Neural progenitor cell (in vitro differentiated cells): ENCODE results near the gene ACTRT2. TPM values are rescaled to one million over a fixed set of nuclear protein-coding genes. Genes with fewer than 3 reads are reported as not detected.
A peak's percentile ranks its signal among the peaks of the same experiment; 100 is the strongest.

ENCODE experiments used
- DNase-seq: peaks from one replicate; pipeline ENCODE4 v3.0.0-alpha.2; 2016; ENCODE audit warnings: low spot score
- H2AFZ ChIP-seq: fragments of 200-600 bp; sonication (generic); replicated peaks from 2 replicates; pipeline ENCODE4 v1.6.1; 2016; ENCODE audit warnings: antibody characterized with exemption
- H3F3A ChIP-seq: fragments of 200-600 bp; sonication (generic); 2 replicates; pipeline ENCODE4 v1.6.1; 2016; ENCODE audit warnings: antibody characterized with exemption, low read depth
- H3K27ac ChIP-seq: fragments of 200-600 bp; sonication (generic); 2 replicates; pipeline ENCODE4 v1.5.1; 2016; ENCODE audit warnings: mild to moderate bottlenecking
- H3K27me3 ChIP-seq: fragments of 200-600 bp; sonication (generic); 2 replicates; pipeline ENCODE4 v1.6.1; 2016; ENCODE audit warnings: mild to moderate bottlenecking, moderate library complexity
- H3K36me3 ChIP-seq: fragments of 200-600 bp; sonication (generic); 2 replicates; pipeline ENCODE4 v1.5.1; 2016
- H3K4me1 ChIP-seq: fragments of 200-600 bp; sonication (generic); 2 replicates; pipeline ENCODE4 v1.6.1; 2016; ENCODE audit warnings: mixed run types
- H3K4me2 ChIP-seq: fragments of 200-600 bp; sonication (generic); 2 replicates; pipeline ENCODE4 v1.6.1; 2016
- H3K4me3 ChIP-seq: fragments of 200-600 bp; sonication (generic); 2 replicates; pipeline ENCODE4 v1.5.1; 2016
- H3K79me2 ChIP-seq: fragments of 200-600 bp; sonication (generic); 2 replicates; pipeline ENCODE4 v1.6.1; 2016; ENCODE audit warnings: low read depth
- H3K9ac ChIP-seq: fragments of 200-600 bp; sonication (generic); 2 replicates; pipeline ENCODE4 v1.6.1; 2016
- H3K9me3 ChIP-seq: fragments of 200-600 bp; sonication (generic); 2 replicates; pipeline ENCODE4 v1.5.1; 2016; ENCODE audit warnings: low read depth
- H4K20me1 ChIP-seq: fragments of 200-600 bp; sonication (generic); 2 replicates; pipeline ENCODE4 v1.6.1; 2016; ENCODE audit warnings: low read depth
- H3K27ac Mint-ChIP-seq: 3 replicates; pipeline ENCODE4 v1.8.0; 2021; ENCODE audit warnings: mixed read lengths
- H3K27me3 Mint-ChIP-seq: 2 replicates; pipeline ENCODE4 v1.8.0; 2022; ENCODE audit warnings: low read depth, mild to moderate bottlenecking, inconsistent platforms, moderate library complexity, mixed read lengths; ENCODE audit not compliant: insufficient read depth
- H3K36me3 Mint-ChIP-seq: 3 replicates; pipeline ENCODE4 v1.8.0; 2021; ENCODE audit warnings: mixed read lengths
- H3K4me1 Mint-ChIP-seq: 3 replicates; pipeline ENCODE4 v1.8.0; 2021; ENCODE audit warnings: mixed read lengths
- H3K4me3 Mint-ChIP-seq: 3 replicates; pipeline ENCODE4 v1.8.0; 2021; ENCODE audit warnings: mild to moderate bottlenecking, moderate library complexity, mixed read lengths
- H3K9me3 Mint-ChIP-seq: 3 replicates; pipeline ENCODE4 v1.8.0; 2020; ENCODE audit warnings: mixed read lengths
- EZH2 ChIP-seq: fragments of 200-600 bp; sonication (generic); IDR thresholded peaks from 2 replicates; pipeline ENCODE4 v1.6.1; 2017; ENCODE audit warnings: antibody characterized with exemption, mild to moderate bottlenecking, moderate library complexity
- EZH2phosphoT487 ChIP-seq: fragments of 200-600 bp; sonication (generic); IDR thresholded peaks from 2 replicates; pipeline ENCODE4 v1.6.1; 2017; ENCODE audit warnings: antibody characterized with exemption
- total RNA-seq: library from RNA; depleted of rRNA; stranded (reverse); fragments of >200 nt; gene quantifications from 2 replicates; pipeline ENCODE4 v1.2.3, GENCODE V29; 2015; ENCODE audit warnings: low replicate concordance
- TF ChIP-seq, protein P1 (sequence below): fragments of 200-600 bp; sonication (generic); IDR thresholded peaks from 2 replicates; pipeline ENCODE4 v1.5.1; 2017; ENCODE audit warnings: antibody characterized with exemption, mild to moderate bottlenecking

Gene ACTRT2
- total RNA-seq, 1 donor from 2014 or later = not detected

DNA sequence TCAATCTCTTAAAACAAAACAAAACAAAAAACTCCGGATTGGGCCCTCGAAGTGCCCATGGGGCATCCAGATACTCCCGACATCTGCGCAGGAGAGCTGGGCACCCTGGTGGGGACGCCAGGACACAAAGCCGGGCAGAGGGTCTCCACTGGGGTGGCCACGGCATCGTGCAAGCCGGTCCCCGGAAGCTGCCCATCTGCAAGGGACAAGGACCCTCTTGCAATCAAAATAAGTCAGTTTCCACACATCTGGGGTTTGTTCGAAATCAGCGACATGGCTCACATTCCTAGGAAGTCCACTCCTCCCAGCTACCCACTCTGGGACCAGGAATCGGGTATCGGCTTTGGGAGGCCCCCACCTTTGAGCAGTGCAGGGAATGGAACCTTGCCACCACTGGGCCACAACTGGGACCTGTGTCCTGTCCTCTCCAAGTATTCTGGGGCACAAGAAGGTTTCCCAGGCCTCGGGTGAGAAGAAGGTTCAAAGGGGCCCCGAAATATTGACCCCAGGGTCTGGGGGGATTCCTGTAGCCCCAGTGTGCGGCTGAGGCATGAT, 43.1 kb downstream of the ACTRT2 start:
- Histone ChIP-seq H3K9ac (no peak overlapping the region), H3K4me2 (peak overlapping the region; percentile 81), H3K27ac (no peak overlapping the region), H3K9me3 (no peaks in the 10 kb centered on the region), H3F3A (peaks cover 17% of the 10 kb centered on the region), H3K4me3 (no peak overlapping the region), H4K20me1 (peaks cover 31% of the 10 kb centered on the region), H3K79me2 (no peaks in the 10 kb centered on the region), H3K36me3 (no peaks in the 10 kb centered on the region), H3K4me1 (peaks cover 38% of the 10 kb centered on the region), H2AFZ (no peak overlapping the region), H3K27me3 (peaks cover 98% of the 10 kb centered on the region)
- peaks cover 61% of the 10 kb centered on the region for H3K27me3 Mint-ChIP-seq
- no peak for DNase-seq
- H3K4me3 Mint-ChIP-seq = peak overlapping the region; percentile 48
- TF ChIP-seq, protein P1, sequence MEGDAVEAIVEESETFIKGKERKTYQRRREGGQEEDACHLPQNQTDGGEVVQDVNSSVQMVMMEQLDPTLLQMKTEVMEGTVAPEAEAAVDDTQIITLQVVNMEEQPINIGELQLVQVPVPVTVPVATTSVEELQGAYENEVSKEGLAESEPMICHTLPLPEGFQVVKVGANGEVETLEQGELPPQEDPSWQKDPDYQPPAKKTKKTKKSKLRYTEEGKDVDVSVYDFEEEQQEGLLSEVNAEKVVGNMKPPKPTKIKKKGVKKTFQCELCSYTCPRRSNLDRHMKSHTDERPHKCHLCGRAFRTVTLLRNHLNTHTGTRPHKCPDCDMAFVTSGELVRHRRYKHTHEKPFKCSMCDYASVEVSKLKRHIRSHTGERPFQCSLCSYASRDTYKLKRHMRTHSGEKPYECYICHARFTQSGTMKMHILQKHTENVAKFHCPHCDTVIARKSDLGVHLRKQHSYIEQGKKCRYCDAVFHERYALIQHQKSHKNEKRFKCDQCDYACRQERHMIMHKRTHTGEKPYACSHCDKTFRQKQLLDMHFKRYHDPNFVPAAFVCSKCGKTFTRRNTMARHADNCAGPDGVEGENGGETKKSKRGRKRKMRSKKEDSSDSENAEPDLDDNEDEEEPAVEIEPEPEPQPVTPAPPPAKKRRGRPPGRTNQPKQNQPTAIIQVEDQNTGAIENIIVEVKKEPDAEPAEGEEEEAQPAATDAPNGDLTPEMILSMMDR = no peak
- TF ChIP-seq EZH2phosphoT487 (no peak), EZH2 (no peak)
- no peaks in the 10 kb centered on the region for H3K36me3 Mint-ChIP-seq
- H3K9me3 Mint-ChIP-seq = no peaks in the 10 kb centered on the region
- H3K27ac Mint-ChIP-seq = no peak overlapping the region
- H3K4me1 Mint-ChIP-seq = peaks cover 15% of the 10 kb centered on the region

DNA sequence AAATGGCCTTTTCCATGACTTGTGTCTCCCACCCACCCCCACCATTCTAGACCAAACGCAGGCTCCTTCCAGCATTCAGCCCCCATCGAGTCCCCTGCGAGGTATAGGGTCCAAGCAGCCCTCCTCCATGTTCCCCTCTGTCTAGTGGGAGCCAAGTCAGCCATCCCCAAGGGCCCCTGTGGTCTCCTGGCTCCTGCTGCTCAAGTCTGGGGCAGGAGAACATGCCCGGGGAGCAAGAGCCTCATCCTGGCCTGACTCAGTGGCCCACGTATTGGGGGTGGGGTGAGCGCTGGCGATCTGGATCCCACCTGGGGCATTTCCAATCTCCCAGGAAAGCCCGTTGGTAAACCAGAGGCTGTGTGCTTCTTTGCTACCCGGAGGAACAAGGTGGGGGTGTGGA, 43.6 kb downstream of the ACTRT2 start:
- peaks cover 38% of the 10 kb centered on the region for H3K4me1 ChIP-seq
- no peaks in the 10 kb centered on the region for H3K9me3 Mint-ChIP-seq
- peaks cover 15% of the 10 kb centered on the region for H3K4me1 Mint-ChIP-seq
- H3K79me2 ChIP-seq = no peaks in the 10 kb centered on the region
- no peak overlapping the region for H3K9ac ChIP-seq
- H3K36me3 Mint-ChIP-seq = no peaks in the 10 kb centered on the region
- peaks cover 31% of the 10 kb centered on the region for H4K20me1 ChIP-seq
- TF ChIP-seq EZH2phosphoT487 (no peak), EZH2 (no peak)
- TF ChIP-seq, protein P1 = no peak
- no peaks in the 10 kb centered on the region for H3K9me3 ChIP-seq
- no peak overlapping the region for H3K4me3 ChIP-seq
- H3K36me3 ChIP-seq = no peaks in the 10 kb centered on the region
- DNase-seq = no peak
- peaks cover 62% of the 10 kb centered on the region for H3K27me3 Mint-ChIP-seq
- peaks cover 17% of the 10 kb centered on the region for H3F3A ChIP-seq
- H3K27me3 ChIP-seq = peaks cover 98% of the 10 kb centered on the region
- no peak overlapping the region for H3K27ac ChIP-seq
- no peak overlapping the region for H2AFZ ChIP-seq
- H3K27ac Mint-ChIP-seq = no peak overlapping the region
- no peak overlapping the region for H3K4me2 ChIP-seq
- no peak overlapping the region for H3K4me3 Mint-ChIP-seq

DNA sequence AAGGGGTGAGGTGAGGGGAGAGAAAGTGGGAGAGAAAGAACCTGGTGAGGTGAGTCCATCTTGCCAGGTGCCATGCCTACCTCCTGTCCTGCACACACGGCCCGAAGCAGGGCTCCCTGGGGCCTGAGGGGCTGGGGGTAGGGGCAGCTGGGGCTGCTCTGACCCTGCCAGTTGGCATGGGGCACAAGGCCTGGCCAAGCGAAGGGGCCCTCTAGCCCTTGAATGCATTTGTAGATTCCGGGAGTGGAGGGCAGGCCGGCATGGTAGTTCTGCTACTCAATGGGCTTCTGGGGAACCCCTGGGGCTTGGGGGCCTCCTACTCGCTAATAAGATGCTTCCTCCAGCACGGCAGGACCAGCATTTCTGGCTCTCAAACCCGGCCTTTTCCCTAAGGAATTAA, 44.1 kb downstream of the ACTRT2 start:
- Histone ChIP-seq H3K27me3 (peaks cover 96% of the 10 kb centered on the region), H3K79me2 (no peaks in the 10 kb centered on the region), H3K27ac (no peak overlapping the region), H3K9ac (no peak overlapping the region), H3K36me3 (no peaks in the 10 kb centered on the region), H4K20me1 (peaks cover 31% of the 10 kb centered on the region), H3K4me1 (peaks cover 38% of the 10 kb centered on the region), H3K9me3 (no peaks in the 10 kb centered on the region), H2AFZ (no peak overlapping the region), H3F3A (peaks cover 17% of the 10 kb centered on the region), H3K4me2 (no peak overlapping the region), H3K4me3 (no peak overlapping the region)
- Mint-ChIP-seq H3K36me3 (no peaks in the 10 kb centered on the region), H3K27me3 (peaks cover 62% of the 10 kb centered on the region), H3K4me1 (peaks cover 15% of the 10 kb centered on the region), H3K4me3 (no peak overlapping the region), H3K9me3 (no peaks in the 10 kb centered on the region), H3K27ac (no peak overlapping the region)
- TF ChIP-seq EZH2phosphoT487 = no peak
- TF ChIP-seq, protein P1 = no peak
- no peak for TF ChIP-seq EZH2
- no peak for DNase-seq
